GM04504 (cell line): ENCODE results near the gene CCDC86.

ENCODE experiments used
- DNase-seq: peaks from one replicate; pipeline ENCODE4 v3.0.0-alpha.2; 2012; ENCODE audit warnings: low read depth

CCDC86 gene

GRCh38 chr11:60852982-60853950 lies 11.4 kb downstream of the CCDC86 start:
- no peak for DNase-seq

- DNase-seq, result no peak
Observed at GRCh38 chr11:60854140-60854846, 12.4 kb downstream of the CCDC86 start.

- no peak for DNase-seq
Observed at GRCh38 chr11:60854847-60855725, 13.2 kb downstream of the CCDC86 start.

GRCh38 chr11:60855726-60856633 lies 14.1 kb downstream of the CCDC86 start, which contains the start of gene PTGDR2:
PTGDR2 (minus strand) TSS chr11:60855950; CDS start chr11:60853722, 2,228 bp downstream.
- DNase-seq, result no peak

- DNase-seq, result no peak
Observed at GRCh38 chr11:60857378-60858232, 15.7 kb downstream of the CCDC86 start.

GRCh38 chr11:60858236-60858635 lies 16.3 kb downstream of the CCDC86 start:
- DNase-seq, result no peak

GRCh38 chr11:60858731-60859464 lies 17.0 kb downstream of the CCDC86 start:
- DNase-seq, result no peak

GRCh38 chr11:60859616-60860250 lies 17.8 kb downstream of the CCDC86 start:
- no peak for DNase-seq

GRCh38 chr11:60860943-60861342 lies 19.0 kb downstream of the CCDC86 start:
- DNase-seq, result no peak

GRCh38 chr11:60862171-60862570 lies 20.3 kb downstream of the CCDC86 start:
- DNase-seq, result no peak

- no peak for DNase-seq
Observed at GRCh38 chr11:60863550-60864521, 21.9 kb downstream of the CCDC86 start.

GRCh38 chr11:60864856-60865513 lies 23.1 kb downstream of the CCDC86 start:
- no peak for DNase-seq

GRCh38 chr11:60866911-60867870 lies 25.3 kb downstream of the CCDC86 start, which contains the start of gene ZP1:
ZP1 (plus strand) TSS chr11:60867542; CDS start chr11:60867562, 20 bp downstream.
- no peak for DNase-seq

GRCh38 chr11:60867871-60868681 lies 26.2 kb downstream of the CCDC86 start:
- DNase-seq, result no peak
